GM18868 (cell line): ENCODE data around the gene DPPA3.
"Not testable (repeated sequence)": the region's sequence is repeated elsewhere in the genome, so short reads cannot be mapped to it uniquely, and the experiment has no call there.

Experiments
- ATAC-seq: cut with Tn5 transposase; IDR thresholded peaks from one replicate; pipeline ENCODE4 v1.9.1; 2021; ENCODE audit warnings: mild to moderate bottlenecking, moderate library complexity; ENCODE audit not compliant: unreplicated experiment

The DPPA3 gene

DNA sequence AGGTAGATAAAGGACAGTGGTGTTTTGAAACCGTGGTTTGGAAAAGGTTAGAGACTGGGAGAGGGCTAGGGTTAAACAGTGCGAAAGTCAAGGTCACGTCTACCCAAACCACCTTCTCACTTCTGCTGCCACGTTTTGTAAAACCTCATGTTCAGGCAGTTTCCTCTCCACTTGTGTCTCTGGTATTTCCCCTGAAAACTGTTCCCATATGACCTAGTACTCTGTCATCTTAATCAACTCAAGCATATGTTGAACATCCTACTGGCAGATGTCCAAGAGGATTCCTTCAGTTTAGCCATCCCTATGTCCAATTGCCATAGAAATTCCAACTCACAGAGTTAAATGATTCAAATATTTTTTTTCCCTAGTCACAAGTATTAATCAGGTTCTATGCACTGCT is 18.5 kb downstream of the DPPA3 start:
- ATAC-seq = no peak

DNA sequence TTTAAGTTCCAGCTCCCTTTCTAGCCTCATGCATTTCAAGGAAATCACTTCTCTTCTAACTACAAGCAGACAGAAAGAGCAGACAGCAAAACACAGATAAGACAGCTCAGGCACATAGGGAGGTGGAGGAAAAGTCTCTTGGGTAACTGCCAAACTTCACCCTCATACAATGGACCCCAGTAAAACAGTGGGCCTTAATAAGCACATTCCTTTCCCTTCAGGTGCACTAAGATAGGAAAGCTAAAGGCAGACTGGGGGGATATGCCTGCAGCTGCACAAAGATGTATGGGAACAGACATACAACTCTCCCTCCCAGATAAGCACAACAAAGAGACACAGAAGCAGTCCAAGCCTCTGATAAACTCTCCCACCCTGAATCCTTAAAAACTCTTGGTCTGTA is 19.8 kb downstream of the DPPA3 start:
- not testable (repeated sequence) for ATAC-seq

DNA sequence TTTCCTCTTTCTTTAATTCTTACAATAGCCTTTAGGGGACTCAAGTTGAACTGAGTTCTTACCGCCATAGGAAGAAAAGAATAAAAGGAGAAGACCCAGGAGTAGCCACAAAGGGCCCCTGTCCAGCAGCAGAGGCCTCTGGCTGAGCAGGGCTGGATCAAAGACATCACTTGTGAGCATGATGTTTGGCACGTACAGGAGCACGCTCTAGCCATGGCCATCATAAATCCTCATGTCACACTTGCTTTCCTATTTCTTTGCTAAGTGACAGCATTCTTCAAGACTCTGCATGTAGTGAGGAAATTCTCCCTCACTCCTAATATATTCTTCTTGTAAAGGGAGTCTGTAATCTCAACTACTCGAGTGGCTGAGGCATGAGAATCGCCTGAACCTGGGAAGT is 20.3 kb downstream of the DPPA3 start:
- no peak for ATAC-seq

DNA sequence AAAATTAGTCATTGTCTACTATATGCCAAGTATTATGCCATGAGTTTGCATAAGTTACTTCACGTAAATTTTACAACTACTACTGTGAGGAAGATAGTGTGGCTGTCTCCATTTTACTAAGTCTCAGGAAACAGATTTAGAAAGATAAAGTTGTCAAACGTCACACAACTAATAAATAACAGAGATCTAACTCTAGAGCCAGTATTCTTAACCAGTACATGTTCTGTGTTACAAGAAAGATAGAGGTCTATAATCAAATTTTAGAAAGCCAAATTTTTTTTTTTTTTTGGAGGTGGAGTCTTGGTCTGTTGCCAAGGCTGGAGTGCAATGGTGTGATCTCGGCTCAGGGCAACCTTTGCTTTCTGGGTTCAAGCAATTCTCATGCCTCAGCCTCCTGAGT is 21.8 kb downstream of the DPPA3 start:
- ATAC-seq = no peak

DNA sequence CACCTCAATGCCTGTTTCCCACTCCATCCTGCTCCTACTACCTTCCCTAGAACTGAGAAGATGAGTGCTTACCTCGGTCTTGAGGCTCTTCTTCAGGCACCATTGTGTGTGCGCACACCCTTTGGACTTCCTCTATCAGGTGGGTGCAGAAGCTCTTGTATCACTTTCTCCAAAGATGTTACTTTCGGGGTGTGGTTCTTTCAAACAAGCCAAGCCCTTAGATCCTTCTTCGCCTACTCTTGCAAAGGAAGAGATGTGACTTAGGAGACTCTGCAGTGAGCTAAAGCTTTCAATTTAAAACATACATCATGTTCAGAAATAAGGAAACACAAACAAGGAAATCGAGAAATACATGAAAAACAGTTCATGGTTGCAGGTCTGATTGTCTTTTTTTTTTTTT is 36.0 kb downstream of the DPPA3 start, which contains the start of gene CLEC4C:
Gene CLEC4C, minus strand, starts transcription at position 130 of the 400 bp plus-strand sequence. Its CDS starts 27 bp downstream, at position 103.
- no peak for ATAC-seq

DNA sequence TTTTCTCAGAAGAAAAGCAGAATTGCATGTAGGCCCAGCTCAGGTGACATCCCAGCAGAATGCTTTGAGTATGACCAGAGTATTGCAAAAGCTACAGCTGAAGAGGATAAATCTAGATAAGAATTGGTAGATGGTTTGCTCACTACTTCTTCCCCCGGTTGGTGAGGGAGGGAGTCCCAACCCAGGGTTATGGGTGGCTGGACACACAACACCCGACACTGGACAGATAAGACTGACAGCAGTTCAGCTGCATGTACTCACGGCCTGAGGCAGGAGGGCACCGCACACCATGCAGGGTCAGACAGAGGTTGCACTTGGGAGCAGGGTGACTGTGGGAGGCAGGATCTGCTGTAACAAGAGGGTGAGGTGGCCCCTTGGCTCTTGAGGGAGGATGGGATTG is 37.6 kb downstream of the DPPA3 start:
- no peak for ATAC-seq

DNA sequence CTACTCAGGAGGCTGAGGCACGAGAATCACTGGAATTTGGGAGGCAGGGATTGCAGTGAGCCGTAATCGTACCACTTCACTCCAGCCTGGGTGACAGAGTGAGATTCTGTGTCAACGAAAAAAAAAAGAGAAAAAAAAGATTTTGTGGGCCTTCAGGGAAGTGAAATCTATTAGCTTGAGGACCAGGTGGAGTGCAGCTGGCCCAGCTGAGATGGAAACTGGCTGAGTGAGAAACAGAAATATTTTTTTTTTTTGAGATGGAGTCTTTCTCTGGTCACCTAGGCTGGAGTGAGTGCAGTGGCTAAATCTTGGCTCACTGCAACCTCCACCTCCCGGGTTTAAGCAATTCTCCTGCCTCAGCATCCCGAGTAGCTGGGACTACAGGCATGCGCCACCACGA is 38.2 kb downstream of the DPPA3 start:
- ATAC-seq = no peak

DNA sequence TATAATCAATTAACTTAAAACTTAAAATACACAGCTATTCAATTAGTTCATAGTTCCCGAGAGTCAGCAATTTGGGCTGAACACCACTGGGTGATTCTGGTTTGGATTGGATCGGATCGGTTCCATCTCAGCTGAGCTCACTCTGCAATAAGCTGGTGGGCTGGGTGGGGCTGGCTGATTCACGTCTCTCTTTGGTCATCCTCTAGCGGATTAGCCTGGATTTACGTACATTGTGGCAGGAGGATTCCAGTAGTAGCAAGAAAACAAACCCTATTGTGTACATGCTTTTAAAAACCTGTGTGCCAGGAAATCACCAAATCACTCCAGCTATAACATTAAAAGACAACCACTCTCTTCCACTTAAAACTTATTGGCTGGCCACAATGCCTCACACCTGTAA is 39.1 kb downstream of the DPPA3 start:
- ATAC-seq = no peak

DNA sequence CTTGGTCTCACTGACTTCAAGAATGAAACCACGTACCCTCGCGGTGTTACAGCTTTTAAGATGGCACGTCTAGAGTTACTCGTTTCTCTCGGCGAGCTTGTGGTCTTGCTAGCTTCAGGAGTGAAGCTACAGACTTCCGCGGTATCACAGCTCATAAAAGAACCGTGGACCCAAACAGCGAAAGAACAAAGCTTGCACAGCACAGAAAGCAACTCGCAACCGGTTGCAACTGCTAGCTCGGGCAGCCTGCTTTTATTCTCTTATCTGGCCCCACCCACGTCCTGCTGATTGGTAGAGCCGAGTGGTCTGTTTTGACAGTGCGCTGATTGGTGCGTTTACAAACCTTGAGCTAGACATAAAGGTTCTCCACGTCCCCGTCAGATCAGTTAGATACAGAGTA is 40.2 kb downstream of the DPPA3 start:
- ATAC-seq = no peak

DNA sequence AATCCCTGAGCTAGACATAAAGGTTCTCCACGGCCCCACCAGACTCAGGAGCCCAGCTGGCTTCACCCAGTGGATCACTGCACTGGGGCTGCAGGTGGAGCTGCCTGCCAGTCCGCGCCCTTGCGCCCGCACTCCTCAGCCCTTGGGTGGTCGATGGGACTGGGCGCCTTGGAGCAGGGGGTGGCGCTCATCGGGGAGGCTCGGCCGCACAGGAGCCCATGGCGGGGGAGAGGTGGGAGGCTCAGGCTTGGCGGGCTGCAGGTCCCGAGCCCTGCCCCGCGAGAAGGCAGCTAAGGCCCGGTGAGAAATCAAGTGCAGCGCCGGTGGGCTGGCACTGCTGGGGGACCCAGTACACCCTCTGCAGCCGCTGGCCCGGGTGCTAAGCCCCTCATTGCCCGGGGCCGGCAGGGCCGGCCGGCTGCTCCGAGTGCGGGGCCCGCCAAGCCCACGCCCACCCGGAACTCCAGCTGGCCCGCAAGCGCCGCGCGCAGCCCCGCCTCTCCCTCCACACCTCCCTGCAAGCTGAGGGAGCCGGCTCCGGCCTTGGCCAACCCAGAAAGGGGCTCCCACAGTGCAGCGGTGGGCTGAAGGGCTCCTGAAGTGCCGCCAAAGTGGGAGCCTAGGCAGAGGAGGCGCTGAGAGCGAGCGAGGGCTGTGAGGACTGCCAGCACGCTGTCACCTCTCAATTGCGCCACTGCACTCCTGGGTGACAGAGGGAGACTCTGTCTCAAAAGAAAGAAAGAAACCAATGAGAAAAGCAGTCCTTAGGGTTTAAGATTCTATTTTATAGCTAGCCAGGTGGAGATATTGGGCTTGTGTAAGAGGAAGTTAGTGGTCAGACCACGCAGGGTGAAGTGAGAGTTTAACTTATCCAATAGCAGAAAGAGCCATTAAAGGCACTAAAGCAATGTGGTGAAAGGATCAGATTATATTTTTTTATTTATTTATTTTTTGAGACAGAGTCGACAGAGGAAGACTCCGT is 41.0 kb downstream of the DPPA3 start:
- not testable (repeated sequence) for ATAC-seq

DNA sequence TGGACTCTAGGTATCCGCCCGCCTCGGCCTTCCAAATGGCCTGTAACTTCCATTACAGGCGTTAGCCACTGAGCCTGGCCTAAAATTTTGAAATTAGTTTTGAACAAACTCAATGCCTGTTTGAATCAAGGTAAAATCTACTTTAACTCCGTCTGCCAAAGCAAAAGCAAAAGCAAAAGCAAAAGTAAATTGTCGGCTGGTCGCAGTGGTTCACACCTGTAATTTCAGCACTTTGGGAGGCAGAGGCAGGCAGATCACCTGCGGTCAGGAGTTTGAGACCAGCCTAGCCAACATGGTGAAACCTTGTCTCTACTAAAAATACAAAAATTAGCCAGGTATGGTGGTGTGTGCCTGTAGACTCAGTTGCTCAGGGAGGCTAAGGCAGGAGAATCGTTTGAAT is 44.4 kb downstream of the DPPA3 start:
- ATAC-seq = not testable (repeated sequence)

DNA sequence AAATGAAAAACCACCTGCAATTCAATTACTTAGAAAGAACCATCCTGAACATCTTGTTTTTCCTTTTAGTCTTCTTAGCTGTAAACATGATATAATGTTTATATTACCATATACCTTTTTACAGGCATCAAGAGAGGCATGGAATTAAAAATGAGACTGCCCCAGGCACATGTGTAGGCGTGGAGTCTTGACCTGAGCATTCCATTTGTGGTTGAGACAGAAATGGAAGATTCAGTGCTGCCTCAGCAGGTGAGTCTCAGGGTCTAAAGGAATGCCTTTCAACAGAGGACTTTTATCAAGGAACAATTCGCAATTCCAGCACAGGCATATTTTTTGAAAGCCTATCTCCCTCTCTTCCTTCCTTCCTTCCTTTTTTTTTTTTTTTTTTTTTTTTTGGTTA is 45.8 kb downstream of the DPPA3 start:
- no peak for ATAC-seq

DNA sequence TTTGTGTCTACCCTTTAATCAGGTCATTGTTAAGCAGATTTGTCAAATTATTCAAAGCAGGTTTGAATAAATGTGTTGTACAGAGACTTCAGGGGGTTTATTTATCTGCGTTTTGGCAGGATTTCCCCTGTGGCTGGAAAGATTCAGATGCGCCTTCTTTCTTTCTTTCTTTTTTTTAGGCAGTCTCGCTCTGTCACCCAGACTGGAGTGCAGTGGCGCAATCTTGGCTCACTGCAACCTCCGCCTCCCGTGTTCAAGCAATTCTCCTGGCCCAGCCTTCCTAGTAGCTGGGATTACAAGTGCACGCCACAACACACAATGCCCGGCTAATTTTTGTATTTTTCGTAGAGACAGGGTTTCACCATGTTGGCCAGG is 47.5 kb downstream of the DPPA3 start:
- no peak for ATAC-seq
